DMS79 (cell line): ENCODE results near the gene BTBD19.

Experiments
- DNase-seq: peaks from one replicate; lab custom pipeline; 2025; lab: John Stamatoyannopoulos, UW

The BTBD19 gene

DNA sequence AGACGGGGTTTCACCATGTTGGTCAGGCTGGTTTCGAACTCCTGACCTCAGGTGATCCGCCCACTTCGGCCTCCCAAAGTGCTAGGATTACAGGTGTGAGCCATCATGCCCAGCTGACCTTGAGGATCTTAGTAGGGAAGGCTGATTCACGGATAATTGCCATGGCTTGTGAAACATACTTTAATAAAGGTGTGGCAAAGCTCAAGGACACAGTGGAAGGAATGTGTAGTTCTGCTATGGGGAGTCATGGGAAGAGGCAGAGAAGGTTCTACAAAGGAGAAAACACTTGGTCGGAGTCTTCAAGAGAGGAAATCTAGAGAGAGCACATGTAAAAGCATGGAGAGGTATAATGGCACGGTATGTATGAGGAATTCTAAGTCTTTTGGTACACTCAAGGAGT lies 47.4 kb downstream of the BTBD19 start:
- DNase-seq, result no peak

DNA sequence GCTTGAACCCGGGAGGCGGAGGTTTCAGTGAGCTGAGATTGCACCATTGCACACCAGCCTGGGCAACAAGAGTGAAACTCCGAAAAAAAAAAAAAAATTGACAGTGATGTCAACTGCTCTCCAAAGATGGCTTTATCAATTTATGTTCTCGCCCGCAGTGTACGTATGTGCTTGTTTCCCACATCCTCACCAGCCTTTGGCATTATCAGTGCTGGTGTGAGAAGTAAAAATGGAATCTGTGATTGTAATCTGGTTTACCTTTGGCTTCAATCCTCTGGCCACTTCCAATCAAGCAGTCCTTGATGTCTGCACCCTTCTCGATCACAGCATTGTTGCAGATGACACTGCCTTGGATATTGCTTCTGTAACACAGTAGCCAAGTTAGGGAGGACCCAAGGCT lies 49.1 kb downstream of the BTBD19 start:
- no peak for DNase-seq

DNA sequence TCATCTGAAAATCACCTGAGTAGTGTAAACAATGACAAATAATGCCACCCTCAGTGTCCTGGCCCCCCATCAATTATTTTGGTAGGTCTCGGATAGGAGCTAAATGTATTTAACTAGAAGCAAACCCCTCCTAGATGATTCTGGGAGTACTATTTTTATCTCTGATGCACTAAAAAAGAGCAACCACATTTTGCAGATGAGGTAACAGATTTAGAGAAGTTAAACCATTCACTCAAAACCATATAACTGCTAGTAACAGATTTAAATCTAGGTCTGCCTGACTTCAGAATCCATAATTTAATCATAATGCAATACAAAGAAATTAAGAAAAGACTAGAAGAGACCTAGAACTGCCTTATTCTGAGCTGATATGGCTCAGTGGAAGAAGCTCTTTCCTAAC lies 52.0 kb downstream of the BTBD19 start:
- DNase-seq, result no peak

DNA sequence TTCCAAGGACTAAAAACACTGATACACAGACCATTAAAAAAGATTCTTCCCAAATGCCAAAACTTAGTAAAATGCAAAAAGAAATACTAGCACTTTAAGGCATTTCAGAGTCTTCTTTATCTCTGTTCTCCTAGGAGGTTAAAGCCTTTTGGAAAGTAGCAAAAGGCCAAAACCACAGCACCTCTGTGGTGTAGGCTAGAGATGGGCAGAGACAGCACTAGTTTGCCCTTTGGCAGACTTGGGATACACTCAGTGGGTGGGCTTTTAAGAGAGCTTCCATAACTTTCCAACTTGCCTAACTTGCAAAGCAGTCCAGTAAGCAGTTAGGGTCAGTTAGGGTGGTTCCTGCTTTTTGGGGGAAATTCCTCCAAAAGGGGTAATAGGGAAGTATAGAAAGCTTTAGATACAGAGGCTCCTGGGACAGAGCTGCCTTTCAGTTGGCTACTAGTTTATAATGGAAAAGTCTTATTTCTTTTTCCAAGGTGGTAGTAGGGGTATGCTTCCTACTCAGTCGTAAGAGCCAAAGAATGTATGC lies 52.6 kb downstream of the BTBD19 start:
- DNase-seq, result no peak

DNA sequence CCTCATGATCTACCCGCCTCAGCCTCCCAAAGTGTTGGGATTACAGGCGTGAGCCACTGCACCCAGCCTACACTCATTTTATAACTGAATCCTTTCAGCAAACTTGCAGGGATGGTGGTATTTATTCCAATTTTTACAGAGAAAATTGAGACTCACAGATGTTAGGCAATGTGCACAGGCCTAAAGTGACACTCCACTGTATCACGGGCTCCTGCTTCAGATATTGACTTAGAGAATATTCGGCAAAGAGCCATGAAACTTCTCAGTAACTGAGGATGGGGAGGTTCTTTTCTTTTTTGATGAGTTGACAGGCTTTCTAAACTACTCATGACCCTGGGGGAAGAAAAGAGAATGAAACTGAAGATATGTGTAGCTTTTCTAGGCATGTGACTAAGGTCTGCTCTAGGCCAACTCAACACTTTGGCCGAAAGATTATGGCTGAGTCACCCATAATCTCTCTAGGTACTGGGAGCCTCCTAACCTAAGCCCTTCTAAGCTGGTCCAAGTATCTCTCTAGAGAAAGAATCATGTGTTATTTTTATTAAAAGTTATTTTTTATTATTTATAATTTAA lies 54.6 kb downstream of the BTBD19 start:
- DNase-seq, result no peak
